ENCODE data around the gene TSPAN14.

DNA sequence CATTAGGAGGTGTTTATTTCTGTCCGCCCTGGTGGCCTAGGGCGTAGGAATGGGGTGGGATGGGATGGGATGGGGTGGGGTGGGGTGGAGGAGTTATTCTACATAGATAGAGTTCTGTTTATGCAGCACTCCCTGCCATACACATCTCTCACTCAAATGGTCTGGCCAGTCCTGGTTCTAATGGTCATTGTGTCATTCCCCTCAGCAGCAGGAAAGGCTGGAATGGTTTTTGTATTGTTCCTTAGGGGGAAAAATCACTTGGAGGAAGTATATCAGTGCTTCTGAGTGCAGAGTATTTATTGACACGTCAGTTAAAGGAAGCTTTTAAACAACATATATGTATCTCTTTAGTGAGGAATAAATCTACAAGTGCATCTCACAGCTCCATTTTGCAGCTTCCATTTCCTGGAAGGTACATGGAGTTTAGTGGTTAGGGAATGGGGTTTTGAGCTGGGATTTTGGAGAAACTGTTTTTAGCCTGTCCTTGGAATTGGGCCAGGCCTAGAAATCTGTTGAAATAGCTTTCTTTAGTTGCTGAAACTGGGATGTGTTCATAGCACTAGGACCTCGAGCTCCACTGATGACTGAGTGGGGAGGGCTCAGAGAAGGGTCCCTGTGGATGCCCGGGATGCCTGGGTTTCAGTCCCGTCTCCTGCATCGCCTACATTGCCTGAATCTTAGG, 8.3 kb downstream of the TSPAN14 start:
- TF ChIP-seq, protein P1, sequence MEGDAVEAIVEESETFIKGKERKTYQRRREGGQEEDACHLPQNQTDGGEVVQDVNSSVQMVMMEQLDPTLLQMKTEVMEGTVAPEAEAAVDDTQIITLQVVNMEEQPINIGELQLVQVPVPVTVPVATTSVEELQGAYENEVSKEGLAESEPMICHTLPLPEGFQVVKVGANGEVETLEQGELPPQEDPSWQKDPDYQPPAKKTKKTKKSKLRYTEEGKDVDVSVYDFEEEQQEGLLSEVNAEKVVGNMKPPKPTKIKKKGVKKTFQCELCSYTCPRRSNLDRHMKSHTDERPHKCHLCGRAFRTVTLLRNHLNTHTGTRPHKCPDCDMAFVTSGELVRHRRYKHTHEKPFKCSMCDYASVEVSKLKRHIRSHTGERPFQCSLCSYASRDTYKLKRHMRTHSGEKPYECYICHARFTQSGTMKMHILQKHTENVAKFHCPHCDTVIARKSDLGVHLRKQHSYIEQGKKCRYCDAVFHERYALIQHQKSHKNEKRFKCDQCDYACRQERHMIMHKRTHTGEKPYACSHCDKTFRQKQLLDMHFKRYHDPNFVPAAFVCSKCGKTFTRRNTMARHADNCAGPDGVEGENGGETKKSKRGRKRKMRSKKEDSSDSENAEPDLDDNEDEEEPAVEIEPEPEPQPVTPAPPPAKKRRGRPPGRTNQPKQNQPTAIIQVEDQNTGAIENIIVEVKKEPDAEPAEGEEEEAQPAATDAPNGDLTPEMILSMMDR (IDR thresholded peaks at IDR 0.05): no peak
- no peak for TF ChIP-seq POLR2A (IDR thresholded peaks at IDR 0.05)
